Bronchus fibroblast of lung (primary cell): ENCODE results near the gene TAF11L5. TPM values are rescaled to one million over a fixed set of nuclear protein-coding genes. Genes with fewer than 3 reads are reported as not detected.

Experiments
- total RNA-seq: library from RNA; depleted of rRNA; stranded (reverse); fragments of >200 nt; gene quantifications from 2 replicates; pipeline ENCODE4 v1.2.3, GENCODE V29; 2015

TAF11L5 gene
- not detected in 2 replicates for total RNA-seq

DNA sequence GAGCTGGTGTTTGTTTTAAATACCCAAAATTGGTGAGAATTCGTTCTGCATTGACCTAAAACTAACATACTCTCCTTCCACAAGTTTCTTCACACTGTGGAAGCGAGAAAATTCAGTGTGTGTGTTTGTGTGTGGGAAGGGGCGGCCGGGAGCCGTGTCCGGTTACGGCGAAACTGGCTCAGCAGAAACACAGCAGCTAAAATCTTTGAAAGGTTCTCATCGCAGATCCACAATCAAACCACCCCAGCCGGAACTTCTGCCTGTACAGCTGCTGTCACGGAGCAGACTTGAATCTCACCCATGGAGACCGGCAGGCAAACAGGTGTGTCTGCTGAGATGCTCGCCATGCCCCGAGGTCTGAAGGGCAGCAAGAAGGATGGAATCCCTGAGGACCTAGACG, at the start of gene TAF11L5:
TAF11L5 (plus strand) TSS at position 301 of the 400 bp plus-strand sequence.

DNA sequence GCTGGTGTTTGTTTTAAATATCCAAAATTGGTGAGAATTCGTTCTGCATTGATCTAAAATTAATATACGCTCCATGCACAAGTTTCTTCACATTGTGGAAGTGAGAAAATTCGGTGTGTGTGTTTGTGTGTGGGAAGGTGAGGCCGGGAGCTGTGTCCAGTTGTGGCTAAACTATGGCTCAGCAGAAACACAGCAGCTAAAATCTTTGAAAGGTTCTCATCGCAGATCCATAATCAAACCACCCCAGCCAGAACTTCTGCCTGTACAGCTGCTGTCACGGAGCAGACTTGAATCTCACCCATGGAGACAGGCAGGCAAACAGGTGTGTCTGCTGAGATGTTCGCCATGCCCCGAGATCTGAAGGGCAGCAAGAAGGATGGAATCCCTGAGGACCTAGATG, 27.1 kb upstream of the TAF11L5 start, which contains the start of gene TAF11L2:
TAF11L2 (plus strand) TSS at position 301 of the 400 bp plus-strand sequence.

DNA sequence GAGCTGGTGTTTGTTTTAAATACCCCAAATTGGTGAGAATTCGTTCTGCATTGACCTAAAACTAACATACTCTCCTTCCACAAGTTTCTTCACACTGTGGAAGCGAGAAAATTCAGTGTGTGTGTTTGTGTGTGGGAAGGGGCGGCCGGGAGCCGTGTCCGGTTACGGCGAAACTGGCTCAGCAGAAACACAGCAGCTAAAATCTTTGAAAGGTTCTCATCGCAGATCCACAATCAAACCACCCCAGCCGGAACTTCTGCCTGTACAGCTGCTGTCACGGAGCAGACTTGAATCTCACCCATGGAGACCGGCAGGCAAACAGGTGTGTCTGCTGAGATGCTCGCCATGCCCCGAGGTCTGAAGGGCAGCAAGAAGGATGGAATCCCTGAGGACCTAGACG, 7.0 kb upstream of the TAF11L5 start, which contains the start of gene TAF11L3:
TAF11L3 (plus strand) TSS at position 301 of the 400 bp plus-strand sequence.

DNA sequence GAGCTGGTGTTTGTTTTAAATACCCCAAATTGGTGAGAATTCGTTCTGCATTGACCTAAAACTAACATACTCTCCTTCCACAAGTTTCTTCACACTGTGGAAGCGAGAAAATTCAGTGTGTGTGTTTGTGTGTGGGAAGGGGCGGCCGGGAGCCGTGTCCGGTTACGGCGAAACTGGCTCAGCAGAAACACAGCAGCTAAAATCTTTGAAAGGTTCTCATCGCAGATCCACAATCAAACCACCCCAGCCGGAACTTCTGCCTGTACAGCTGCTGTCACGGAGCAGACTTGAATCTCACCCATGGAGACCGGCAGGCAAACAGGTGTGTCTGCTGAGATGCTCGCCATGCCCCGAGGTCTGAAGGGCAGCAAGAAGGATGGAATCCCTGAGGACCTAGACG, 3.5 kb upstream of the TAF11L5 start, which contains the start of gene TAF11L4:
TAF11L4 (plus strand) TSS at position 301 of the 400 bp plus-strand sequence.

DNA sequence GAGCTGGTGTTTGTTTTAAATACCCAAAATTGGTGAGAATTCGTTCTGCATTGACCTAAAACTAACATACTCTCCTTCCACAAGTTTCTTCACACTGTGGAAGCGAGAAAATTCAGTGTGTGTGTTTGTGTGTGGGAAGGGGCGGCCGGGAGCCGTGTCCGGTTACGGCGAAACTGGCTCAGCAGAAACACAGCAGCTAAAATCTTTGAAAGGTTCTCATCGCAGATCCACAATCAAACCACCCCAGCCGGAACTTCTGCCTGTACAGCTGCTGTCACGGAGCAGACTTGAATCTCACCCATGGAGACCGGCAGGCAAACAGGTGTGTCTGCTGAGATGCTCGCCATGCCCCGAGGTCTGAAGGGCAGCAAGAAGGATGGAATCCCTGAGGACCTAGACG, 3.3 kb downstream of the TAF11L5 start, which contains the start of gene TAF11L6:
TAF11L6 (plus strand) TSS at position 301 of the 400 bp plus-strand sequence.

Other genes starting within 250 kb of the TAF11L5 start
- not detected in 2 replicates for gene TAF11L2, start 27.0 kb upstream of the TAF11L5 start, total RNA-seq
- gene TAF11L3, start 6.9 kb upstream of the TAF11L5 start, total RNA-seq, result not detected in 2 replicates
- gene TAF11L4, start 3.4 kb upstream of the TAF11L5 start, total RNA-seq, result not detected in 2 replicates
- not detected in 2 replicates for gene TAF11L6, start 3.4 kb downstream of the TAF11L5 start, total RNA-seq
- not detected in 2 replicates for gene TAF11L7, start 60.5 kb downstream of the TAF11L5 start, total RNA-seq
- gene TAF11L8, start 65.7 kb downstream of the TAF11L5 start, total RNA-seq, result not detected in 2 replicates
- gene TAF11L9, start 69.2 kb downstream of the TAF11L5 start, total RNA-seq, result not detected in 2 replicates
- not detected in 2 replicates for gene TAF11L10, start 72.6 kb downstream of the TAF11L5 start, total RNA-seq
- not detected in 2 replicates for gene TAF11L11, start 78.9 kb downstream of the TAF11L5 start, total RNA-seq
- not detected in 2 replicates for gene TAF11L12, start 85.2 kb downstream of the TAF11L5 start, total RNA-seq
- not detected in 2 replicates for gene TAF11L13, start 106.9 kb downstream of the TAF11L5 start, total RNA-seq
- gene TAF11L14, start 109.2 kb downstream of the TAF11L5 start, total RNA-seq, result not detected in 2 replicates